Hippocampal formation (tissue), 2 donors: Measurements from ENCODE around the gene SLC37A2.
"Not testable (repeated sequence)": the region's sequence is repeated elsewhere in the genome, so short reads cannot be mapped to it uniquely, and the experiment has no call there.

Experiments used
- DNase-seq, 2 donors: peaks; one replicate each; lab custom pipeline; 2025; lab: John Stamatoyannopoulos, UW

The SLC37A2 gene

DNA sequence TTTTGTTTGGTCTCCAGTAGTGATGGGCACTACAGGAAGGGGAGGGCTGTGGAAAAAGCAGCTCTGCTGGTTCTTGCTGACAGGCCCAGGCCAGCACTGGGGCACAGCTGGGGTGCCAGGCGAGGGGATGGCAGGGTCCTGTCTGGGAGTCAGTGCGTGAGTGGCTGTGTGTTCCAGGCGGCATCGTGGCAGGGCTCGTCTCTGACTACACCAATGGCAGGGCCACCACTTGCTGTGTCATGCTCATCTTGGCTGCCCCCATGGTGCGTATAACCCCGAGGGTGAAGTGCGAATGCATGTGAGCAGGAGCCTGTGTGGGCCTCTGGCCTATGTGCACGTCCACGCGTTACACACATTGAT lies 20.9 kb downstream of the SLC37A2 start:
- DNase-seq = no peak

DNA sequence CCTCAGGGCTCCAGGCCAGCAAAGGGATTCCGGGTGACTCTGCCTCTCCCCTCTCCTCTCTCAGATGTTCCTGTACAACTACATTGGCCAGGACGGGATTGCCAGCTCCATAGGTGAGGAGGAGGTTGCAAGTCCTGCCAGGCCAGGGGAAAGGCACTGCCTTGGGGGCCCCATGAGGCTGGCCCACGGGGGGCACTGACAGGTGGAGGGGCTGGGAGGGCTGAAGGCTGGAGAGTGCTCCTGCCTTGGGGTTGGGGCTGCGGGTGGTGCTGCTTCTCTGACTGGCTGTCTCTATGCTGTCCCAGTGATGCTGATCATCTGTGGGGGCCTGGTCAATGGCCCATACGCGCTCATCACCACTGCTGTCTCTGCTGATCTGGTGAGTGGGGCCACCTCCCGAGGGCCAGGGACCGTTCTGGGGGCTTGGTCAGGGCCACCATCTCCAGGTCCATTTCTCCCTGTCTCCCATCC lies 21.7 kb downstream of the SLC37A2 start:
- no peak for DNase-seq

DNA sequence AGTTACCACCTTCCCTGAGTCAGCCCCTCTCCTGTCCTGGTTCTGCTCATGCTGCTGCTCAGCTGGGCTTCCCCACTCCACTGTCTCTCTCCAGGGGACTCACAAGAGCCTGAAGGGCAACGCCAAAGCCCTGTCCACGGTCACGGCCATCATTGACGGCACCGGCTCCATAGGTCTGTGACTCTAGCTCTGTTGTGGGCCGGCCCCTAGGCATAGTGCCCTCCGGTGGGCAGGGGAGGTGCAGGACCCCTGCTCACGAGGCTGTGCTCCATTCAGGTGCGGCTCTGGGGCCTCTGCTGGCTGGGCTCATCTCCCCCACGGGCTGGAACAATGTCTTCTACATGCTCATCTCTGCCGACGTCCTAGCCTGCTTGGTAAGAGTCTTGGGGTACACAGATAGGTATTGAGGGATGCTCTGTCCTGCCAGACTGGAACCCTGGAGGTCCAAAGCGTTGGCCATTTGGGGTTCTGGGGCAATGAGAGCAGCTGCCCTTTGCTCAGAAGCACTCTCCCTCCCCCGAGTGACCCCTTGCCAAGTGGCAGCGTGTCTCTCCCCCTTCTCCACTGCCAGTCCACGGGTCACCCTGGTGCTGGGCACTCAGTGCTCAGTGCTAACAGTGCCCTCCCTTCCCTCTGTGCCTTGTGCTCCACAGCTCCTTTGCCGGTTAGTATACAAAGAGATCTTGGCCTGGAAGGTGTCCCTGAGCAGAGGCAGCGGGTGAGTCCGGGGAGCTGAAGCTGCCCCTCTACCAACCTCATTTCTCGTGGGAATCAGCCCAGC lies 22.4 kb downstream of the SLC37A2 start:
- DNase-seq = no peak

DNA sequence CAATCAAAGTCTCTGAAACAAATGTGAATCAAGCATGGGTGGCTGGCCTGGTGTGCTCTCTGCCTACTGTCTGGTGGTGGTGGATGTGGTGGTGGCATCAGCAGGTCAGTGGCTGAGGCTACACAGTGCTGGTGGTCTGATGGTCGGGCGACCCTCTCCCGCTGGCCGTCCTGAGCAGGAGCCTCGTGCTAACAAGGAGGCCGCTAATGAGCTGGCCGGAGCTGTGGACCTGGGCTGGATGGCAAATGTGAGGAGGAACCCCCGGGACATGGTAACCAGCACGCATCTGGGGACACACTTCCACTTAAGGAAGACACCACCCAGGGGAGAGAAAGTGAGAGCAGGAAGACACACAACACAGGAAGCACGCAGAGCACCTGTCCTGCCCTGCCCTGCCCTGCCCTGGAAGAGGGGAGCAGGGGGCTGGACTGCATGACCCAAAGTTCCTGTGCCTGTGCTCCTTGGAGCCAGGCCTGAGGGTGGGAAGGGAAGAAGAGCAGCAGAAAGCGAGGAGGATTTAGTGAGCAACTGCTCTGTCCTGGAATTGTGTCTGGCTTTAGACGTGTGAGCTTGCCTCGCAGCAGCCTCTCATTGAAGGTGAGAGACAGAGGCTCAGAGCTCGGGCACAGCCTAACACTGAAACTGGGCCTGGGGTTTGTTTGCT lies 23.7 kb downstream of the SLC37A2 start:
- no peak for DNase-seq

DNA sequence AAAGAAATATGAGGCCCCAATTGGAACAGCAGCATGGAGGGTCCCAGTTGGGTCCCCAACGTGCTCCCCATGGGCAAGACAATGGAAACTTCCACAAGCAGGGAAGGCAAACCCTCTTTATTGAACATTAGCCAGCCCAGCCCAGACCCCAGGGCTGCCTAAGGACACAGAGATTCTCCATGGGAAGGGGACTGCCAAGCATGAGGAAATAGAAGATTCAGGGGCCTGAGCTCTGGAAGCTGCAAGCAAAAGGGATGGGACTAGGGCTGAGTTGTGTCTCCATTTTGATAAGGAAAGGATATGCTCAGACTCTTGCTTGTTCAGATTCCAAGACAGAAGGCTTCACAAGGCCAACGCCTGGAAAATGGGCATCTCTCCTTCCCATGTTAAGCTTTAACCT lies 25.0 kb downstream of the SLC37A2 start:
- no peak for DNase-seq

DNA sequence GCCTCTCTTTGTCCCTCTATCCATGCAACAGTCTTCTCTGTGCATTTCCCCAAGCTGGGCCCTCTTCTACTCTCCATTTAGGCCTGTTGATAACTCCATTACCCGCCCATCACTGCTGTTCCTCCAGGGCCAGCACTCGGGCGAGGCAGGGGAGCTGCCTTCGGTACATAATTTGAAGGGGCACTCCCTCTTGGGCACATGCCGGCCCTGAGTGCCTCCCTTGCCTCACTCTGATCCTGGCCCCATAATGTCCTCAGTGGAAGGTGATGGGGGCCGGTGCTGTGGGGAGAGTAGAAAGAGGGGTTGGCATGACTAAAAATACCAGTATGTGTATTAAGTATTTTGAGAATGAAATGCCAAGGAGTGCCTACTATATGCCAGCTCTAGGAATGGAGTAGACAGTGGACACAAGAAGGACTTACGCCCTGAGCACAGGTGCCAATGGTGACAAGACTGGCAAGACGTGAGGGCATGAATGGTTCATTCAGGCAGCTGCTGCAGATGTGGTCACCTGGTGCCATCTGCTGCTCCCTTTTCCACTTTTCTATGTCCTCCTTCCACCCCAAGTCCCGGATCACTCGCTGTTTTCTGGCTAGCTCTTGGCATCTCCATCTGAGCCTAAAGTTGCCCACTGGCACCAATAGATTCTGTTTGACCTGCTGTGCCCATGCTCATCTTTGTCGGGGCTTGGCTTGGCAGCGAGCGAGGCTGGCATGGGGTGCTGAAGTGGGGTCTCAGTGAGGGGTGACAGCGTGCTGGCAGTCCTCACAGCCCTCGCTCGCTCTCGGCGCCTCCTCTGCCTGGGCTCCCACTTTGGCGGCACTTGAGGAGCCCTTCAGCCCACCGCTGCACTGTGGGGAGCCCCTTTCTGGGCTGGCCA lies 25.7 kb downstream of the SLC37A2 start:
- no peak for DNase-seq

DNA sequence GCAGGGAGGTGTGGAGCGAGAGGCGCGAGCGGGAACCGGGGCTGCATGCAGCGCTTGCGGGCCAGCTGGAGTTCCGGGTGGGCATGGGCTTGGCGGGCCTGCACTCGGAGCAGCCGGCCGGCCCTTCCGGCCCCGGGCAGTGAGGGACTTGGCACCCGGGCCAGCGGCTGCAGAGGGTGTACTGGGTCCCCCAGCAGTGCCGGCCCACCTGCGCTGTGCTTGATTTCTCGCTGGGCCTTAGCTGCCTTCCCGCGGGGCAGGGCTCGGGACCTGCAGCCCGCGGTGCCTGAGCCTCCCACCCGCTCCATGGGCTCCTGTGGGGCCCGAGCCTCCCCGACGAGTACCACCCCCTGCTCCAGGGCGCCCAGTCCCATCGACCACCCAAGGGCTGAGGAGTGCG lies 26.4 kb downstream of the SLC37A2 start:
- DNase-seq = not testable (repeated sequence)

DNA sequence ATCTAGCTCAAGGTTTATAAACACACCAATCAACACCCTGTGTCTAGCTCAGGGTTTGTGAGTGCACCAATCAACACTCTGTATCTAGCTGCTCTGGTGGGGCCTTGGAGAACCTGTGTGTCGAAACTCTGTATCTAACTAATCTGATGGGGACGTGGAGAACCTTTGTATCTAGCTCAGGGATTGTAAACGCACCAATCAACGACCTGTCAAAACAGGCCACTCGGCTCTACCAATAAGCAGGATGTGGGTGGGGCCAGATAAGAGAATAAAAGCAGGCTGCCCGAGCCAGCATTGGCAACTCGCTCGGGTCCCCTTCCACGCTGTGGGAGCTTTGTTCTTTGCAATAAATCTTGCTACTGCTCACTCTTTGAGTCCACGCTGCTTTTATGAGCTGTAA lies 27.0 kb downstream of the SLC37A2 start:
- DNase-seq = not testable (repeated sequence)

DNA sequence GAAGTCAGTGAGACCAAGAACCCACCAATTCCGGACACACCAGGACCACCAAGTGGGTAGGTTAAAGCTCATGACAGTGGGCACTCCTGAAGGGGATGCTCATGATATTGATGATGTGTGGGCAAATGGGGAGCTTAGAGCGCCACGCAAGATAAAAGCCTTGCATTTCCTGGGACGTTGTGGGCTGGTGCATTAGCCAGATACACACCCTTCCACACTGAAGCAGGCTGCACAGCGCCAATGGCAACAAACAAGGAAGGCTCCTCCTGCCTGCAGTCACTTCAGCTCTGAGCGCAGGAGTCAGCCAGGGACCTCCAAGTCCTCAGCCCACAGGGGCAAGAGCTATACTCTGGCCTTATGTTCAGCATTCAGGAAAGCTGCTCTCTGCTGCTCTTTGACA lies 27.7 kb downstream of the SLC37A2 start:
- no peak for DNase-seq

DNA sequence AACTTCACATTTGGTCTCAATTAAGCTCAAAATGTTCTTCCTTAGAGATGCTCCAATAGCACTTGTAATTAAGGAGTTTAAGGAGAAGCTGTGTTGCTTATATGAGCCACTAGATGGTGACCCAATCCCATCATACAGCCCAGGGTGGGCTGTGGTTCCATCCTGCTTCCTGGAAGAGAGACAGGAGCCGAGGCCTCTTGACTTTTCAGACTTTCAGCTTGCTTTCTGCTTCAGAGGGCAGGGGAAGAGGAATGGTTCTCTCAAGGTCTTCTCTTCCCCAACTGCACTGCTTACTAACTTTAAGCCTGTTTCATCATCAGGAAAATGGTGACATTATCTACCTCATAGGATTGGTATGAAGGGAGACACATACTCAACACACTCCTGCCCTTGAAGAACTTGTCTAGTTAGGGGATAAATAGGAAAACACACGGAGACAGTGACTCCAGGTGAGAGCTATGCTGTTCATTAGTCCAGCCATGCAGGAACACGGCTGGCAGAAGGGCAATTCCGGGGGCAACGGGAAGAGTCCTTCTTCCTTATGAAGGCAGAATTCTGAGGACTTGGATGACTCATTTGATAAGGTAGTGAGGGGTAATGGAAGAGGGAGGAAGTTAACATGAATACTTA lies 28.3 kb downstream of the SLC37A2 start:
- peak in 1 of 2 donors; percentile 39 for DNase-seq

DNA sequence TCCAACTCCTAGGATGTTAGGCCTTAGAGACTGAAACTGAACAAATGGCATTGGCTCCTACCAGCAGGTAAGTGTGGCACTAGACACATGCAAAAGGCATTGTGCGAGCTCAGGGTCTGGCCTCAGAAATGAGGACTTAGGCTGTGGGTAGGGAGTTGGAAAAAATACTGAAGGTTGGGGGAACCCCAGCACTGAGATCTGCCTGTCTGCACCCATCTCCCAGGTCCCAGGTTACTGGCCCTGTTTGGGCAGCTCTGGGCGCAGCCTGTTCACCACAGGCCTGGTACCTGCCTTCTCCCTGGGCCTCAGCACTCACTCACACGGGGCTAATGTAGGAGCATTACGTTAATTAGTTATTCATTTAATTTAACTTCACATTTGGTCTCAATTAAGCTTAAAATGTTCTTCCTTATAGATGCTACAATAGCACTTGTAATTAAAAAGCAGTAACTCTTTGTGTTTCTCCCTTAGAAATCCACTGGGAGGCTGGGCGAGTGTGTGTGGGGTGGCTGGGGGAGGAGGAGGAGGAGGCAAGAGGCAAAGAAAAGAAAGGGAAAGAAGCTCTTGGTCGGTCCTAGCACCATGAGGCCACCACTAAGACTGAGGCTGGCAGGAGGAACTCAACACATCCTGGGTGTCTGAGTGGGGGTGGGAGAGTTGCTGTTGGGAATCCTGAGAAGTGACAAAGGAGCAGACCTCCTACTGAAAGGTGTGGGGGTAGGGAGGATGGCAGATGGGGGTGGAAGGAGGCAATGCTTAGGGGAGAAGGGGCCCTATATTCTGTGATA lies 29.0 kb downstream of the SLC37A2 start:
- no peak for DNase-seq

DNA sequence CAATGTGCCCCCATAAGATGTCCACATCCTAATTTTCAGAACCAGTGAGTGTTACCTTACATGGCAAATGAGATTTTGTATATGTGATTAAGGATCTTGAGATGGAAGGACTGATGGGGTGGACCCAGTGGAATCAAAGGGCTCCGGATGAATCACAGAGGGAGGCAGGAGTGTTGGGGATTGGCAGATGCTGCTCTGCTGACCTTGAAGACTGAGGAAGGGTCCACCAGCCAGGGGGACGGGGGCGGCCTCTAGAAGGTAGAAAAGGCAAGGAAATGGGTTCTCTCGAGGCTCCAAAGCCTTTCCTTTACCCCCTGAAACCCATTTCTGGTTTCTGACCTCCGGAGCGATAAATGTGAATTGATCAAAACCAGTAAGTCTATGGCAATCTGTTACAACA lies 29.6 kb downstream of the SLC37A2 start:
- DNase-seq = no peak

DNA sequence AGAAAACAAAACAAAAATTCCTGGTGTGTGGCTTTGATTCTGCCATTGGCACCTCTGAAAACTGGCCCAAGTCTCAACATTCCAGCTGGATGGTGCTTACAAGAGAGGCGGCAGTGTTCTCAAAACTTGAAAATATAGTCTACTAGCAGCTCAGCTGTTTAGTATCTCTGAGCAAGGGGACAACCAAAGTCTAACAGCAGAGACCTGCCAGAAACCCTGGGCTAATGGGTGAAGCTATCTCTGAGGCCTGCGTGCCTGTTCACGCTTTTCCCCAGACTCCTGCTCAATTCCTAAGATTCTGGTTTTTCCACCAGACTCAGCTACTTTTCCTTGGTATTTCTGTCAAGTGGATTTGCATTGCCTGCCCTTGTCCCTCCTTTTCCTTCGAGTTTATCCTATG lies 30.4 kb downstream of the SLC37A2 start:
- no peak for DNase-seq

DNA sequence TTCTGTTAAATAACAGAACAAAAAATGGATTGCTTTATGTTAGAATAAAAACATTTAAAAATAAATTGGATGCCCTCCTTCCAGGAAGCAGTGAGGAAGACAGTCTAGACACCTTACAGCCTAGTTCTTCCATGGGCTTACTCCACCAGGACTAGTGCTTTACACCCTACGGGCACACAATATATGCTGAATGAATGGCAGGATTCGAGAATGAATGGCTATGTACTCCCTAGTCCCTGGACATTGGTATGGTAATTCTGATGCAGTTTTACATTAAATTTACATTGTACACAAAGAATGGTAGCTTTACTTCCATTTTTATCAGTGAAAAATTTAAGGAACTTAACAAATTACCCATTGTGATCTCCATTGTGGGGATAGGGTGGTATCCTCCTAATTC lies 31.6 kb downstream of the SLC37A2 start:
- DNase-seq = no peak

DNA sequence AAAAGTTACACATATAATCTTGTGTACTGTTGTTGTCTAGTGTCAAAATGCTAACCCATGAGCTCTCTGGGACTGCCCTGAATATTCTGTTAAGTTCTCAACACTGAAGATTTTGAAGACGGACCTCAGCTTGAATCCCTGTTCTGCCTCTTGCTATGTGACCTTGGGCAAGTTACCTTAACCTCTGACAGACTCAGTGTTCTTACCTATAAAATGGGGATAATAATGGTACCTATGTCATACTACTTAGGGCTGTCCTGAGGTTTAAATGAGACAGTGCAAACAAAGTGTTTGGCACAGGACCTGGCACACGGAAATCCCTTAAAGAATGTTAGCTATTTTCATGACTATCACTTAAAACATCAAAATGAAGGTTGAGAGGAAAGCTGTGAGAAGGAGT lies 37.0 kb downstream of the SLC37A2 start:
- DNase-seq = no peak

DNA sequence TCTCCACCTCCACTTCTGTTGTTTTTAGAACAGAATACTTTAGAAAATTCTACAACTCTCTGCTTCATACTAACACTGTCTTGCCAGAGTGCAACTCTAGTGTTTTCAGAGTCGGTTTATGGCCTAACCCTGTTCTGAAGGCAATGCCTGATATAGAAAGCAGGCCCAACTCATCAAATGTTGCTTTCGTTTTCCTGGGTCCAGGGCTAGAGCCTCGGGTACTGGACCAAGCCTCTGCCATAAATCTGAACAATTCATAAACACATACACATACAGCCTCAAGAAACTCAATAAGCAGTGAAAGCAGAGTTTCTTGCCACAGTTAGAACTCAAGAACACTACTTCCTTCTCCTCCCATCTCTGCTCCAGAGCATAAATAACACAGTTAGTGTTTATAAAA lies 38.5 kb downstream of the SLC37A2 start:
- no peak for DNase-seq

DNA sequence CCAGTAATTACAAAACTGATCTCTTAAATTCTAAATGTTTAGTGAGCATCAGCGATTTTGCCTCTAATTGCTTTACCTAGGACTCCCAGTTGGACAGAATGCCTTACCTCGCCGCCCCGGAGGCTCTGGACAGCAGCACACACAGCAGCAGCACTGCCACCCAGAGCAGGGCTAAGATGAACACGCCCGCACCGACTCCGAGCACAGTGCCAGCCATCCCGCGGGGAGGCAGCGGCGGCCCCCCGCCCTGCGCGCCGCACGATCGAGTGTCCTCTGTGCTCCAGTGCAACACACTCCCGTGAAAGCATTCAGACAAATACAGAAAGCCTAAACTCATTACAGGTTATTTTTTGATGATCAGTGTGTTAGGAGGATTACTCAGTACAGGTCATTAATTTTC lies 38.9 kb downstream of the SLC37A2 start:
- no peak for DNase-seq

DNA sequence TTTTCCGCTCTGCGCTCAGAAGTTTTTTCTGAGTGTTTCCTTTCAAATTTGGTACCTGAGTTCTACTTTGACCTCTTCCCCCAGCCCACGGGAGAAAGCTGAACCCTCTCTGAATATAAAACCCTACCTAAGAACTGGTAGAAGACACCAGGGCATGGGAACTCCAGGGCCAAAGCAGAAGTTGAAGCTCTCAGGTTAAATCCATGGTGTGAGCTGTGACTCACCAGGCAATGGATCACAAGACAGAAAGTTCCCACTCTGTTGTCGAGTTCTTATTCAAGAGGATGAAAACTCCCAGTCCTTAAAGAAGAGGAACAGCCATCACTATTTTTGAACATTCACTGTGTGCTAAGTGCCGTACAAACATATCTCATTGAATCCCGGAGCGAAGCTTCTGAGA lies 39.4 kb downstream of the SLC37A2 start:
- no peak for DNase-seq

DNA sequence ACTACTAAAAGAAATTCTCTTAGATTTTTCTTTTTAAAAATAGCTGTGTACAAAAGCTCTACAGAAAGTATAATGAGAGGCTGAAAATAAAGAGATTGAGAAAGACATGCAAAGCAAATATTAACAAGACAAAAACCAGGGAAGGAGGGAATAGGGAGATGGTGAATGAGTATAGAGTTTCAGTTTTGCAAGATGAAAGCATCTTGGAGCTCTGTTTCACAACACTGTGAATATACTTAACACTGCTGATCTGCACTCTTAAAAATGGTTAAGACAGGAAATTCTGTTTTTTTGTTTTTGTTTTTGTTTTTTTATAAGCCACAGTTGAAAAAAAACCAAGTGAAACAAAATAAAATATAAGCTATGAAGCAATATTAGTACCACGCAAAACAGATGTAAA lies 42.8 kb downstream of the SLC37A2 start:
- no peak for DNase-seq

DNA sequence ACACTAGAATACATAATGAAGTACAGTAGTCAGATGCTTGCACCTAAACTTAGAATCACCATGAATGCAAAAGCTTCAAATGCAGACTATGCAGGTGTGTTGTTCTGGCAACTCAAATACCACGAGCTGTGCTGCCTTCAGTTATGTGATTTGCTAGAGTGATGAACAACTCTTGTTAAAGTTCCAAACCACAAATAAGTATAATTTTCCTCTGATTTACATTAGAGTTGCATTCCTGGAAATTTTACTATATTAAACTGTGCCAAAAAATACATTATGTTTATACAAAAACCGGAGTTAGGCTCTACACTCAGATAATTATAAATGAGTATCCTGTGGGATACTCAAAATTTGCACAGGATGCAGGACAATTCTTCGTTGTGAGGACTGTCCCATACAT lies 45.4 kb downstream of the SLC37A2 start:
- no peak for DNase-seq

DNA sequence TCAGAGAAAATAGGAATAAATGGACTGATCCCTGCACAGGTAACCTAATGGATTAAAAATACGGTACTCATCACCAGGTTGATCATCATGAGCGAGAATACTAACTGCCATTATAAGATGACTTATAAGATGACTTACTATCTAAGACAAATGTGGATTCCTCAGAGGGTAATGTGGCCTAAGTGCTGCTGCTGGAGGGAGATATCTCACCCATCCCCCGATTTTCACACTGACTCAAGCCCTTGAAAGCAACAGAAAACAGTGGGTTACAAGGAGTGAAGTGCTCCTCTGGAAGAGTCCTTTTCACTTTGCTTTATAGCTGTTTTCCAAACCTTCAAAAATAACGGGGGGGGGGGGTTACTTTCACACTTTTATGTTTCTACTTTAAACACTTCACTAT lies 47.4 kb downstream of the SLC37A2 start:
- DNase-seq = no peak

DNA sequence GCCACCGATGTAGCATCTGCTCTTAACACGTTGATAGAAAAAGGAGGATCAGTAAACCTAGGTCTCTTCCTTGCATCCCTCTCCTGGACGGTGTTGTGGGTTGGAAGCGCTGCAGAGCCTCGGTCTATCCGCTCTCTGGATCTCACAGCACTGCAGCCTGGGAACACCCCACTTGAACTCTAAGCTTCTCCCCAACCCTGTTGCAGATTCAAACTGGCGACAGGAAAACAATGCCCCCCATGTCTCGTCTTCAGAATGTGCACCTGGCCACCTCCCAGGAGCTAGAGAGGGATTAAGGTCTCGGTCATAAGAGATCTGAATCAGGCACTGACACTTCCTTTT lies 47.9 kb downstream of the SLC37A2 start:
- DNase-seq = no peak
